Gastroesophageal sphincter (tissue), 3 donors: Measurements from ENCODE around the gene BCOR.

Experiments
- CTCF ChIP-seq, 4 experiments: fragments of 200-600 bp in 2 of 4; fragments of 450-650 bp in 2 of 4; sonication (generic) in 1 of 4; IDR thresholded peaks; one replicate each; pipeline ENCODE4 v1.5.1; 2017 to 2019; ENCODE audit warnings: antibody characterized with exemption in 4 of 4, mild to moderate bottlenecking in 2 of 4, moderate library complexity in 2 of 4
- EP300 ChIP-seq: sonication (generic); formaldehyde crosslinking; IDR thresholded peaks from one replicate; pipeline ENCODE4 v1.6.1; 2017; ENCODE audit warnings: antibody characterized with exemption, mild to moderate bottlenecking
- POLR2A ChIP-seq, 2 donors: fragments of 450-650 bp; IDR thresholded peaks; one replicate each; pipeline ENCODE4 v1.6.1; 2017; ENCODE audit warnings: antibody characterized with exemption in 2 of 2, mild to moderate bottlenecking in 2 of 2, moderate library complexity in 1 of 2
- POLR2AphosphoS5 ChIP-seq: sonication (generic); formaldehyde crosslinking; IDR thresholded peaks from one replicate; pipeline ENCODE4 v1.6.1; 2017; ENCODE audit warnings: antibody characterized with exemption

- TF ChIP-seq CTCF (IDR thresholded peaks at IDR 0.05): no peak
- TF ChIP-seq EP300: no peak
- TF ChIP-seq POLR2AphosphoS5: no peak
- TF ChIP-seq POLR2A (IDR thresholded peaks at IDR 0.05): no peak
Observed at GRCh38 chrX:40005292-40006011, 92.3 kb downstream of the BCOR start.
